GM12892 (cell line): ENCODE data around the gene GRAP2.

Experiments
- POLR2A ChIP-seq: IDR thresholded peaks from 2 replicates; pipeline ENCODE4 v1.6.1; 2011; ENCODE audit warnings: low read depth, low read length, control low read depth
- POLR2AphosphoS5 ChIP-seq: IDR thresholded peaks from 2 replicates; pipeline ENCODE4 v1.6.1; 2011; ENCODE audit warnings: low read depth, low read length, control low read depth

- TF ChIP-seq POLR2AphosphoS5, result no peak
- TF ChIP-seq POLR2A, result no peak
Measured at GRCh38 chr22:39996732-39997131, 95.8 kb downstream of the GRAP2 start.
